Activated CD4-positive, alpha-beta T cell treated with anti-CD3 and anti-CD28 coated beads, Interleukin-2, amount 50 U/mL, for 16 hours (primary cell): ENCODE data around the gene DGKI.
A peak's percentile ranks its signal among the peaks of the same experiment; 100 is the strongest.

Source experiments
- DNase-seq: peaks from one replicate; pipeline ENCODE4 v3.0.0-alpha.2; 2020

Gene DGKI

GRCh38 chr7:137682596-137682995 lies 164.2 kb downstream of the DGKI start:
- DNase-seq, result no peak

DNA sequence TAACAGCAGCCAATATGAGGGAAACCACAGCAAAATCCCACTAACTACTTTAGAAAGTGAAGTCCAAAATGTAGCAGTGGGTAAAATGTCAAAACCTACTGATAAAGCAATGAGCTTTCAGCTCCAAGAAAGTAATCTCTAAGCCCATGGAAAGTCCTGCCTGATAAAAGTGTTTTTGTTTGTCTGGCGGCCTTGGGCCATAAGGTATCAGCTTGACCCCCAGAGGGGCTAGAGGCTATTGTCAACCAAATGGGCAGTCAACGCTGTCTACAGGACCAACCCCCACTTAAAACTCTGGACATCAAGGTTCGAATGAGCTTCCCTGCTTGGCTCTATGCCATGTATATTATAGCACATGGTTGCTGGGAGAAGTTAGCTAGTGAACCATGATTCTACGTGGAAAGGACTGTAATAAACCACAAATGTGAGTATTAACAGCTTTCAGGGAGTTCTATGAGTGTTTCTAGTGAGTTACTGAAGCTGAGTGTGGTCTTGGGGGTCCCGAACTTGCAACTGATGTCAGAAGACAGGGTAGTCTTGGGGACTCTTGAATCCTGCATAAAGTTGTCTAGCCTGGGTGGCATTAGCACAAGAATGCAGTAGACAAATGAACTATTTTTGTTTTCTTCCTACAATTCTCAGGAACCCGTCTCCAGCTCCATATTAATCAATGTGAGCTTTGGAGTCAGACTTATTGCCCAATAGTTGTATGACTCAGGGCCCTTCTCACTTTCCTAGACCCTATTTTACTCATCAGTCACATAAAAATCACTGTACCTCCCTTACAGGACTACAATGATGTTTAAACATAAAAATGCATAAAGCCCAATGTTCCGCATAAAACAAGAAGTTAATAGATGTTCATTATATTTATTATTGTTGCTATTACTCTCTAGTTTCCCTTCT lies 164.9 kb downstream of the DGKI start:
- DNase-seq, result no peak

DNA sequence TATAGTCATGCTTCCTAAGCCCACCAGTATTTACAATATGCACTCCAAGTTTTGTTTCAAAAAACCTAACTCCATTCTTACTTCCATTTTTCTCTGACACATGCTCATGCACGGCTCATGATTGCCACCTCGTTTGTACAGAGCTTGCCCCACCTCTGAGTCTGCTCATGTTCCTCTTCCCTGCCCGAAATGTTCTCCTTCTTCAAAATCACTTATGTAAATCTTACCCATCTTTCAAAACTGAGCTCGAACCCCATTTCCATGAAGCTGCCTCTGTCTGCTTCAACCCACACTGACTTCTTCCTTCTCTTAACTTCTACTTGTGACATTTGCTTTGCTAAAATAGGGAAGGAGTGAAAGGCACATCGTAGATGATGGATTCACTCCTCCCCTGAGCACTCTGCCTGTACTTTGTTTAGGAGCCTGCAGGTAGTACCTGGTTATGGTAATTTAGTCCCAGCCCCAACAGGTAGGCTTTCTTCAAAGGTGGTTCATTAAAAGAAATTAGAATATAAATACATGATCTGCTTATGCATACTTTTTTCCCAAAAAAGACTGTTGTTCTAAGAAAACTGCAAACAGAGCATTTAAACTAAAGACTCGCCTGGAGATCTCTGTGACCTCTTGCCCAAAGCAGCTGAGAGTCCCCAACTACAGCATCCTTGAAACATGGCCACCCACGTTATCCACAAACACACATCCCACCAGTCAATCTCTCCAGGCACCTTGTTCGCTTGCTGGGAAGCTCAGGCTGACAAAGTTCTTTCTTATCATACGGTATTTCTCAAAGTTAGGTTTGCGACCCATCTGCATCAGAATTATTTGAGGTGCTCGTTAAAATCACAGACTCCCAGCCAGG lies 172.0 kb downstream of the DGKI start:
- DNase-seq, result no peak

GRCh38 chr7:137674048-137674447 lies 172.7 kb downstream of the DGKI start:
- no peak for DNase-seq

GRCh38 chr7:137671920-137672319 lies 174.9 kb downstream of the DGKI start:
- DNase-seq, result no peak

DNA sequence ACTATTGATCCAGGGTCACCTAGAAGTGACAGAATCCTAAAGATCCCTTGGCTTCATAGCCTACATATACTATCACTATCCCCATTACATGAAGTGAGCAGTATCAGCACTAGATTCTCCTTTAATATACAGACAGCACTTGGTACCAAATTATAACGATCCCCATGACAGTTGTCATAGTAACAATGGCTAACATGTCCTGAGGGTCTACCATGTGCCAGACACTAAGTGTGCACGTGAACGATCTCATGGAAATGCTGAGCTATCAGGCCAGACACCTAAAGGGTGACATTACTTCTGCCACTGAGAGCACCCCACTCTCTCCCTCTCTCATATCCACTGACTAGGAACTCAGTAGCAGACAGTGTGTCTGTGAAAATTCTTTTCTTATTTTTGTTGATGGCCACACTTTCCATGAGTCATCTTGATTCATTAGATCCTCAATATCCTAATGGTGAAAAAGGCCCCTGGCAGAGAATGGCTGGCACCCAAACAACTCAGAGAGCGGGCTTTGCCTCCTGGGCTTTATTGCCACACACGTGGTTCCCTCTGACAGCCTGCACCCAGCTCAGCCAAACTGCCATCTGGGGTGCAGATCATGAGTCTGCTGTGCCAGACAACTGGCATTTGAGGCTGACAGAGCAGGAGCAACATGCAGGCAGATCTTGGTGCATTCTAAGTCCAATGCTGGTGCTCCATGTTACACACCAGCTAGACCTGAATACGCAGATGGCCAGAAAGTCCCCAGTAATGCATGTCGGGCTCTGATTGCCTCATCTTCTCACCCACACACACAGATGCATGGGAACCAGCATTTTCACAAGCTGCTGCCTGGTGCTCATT lies 176.3 kb downstream of the DGKI start:
- peak; percentile 16 for DNase-seq

- DNase-seq, result no peak
Observed at GRCh38 chr7:137669706-137670105, 177.1 kb downstream of the DGKI start.

DNA sequence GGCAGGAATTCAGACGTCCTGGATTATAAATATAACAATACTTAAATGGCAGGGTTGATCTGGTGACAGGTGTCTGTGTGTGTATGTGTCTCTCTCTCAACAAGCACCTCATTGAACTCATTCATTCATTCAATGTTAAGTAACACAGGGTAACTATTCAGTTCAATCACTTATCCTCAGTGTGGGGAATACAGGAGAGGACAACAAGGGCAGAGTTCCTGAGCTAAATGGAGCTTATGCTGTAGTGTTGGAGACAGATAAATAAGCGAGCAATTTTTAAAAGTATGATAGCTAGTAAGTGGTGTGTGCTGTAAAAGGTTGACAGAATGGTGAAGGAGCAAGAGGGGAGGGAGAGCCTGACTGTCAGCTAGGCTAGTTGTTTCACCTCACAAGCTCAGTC lies 178.4 kb downstream of the DGKI start:
- no peak for DNase-seq

GRCh38 chr7:137667633-137668387 lies 179.0 kb downstream of the DGKI start:
- peak; percentile 3 for DNase-seq

DNA sequence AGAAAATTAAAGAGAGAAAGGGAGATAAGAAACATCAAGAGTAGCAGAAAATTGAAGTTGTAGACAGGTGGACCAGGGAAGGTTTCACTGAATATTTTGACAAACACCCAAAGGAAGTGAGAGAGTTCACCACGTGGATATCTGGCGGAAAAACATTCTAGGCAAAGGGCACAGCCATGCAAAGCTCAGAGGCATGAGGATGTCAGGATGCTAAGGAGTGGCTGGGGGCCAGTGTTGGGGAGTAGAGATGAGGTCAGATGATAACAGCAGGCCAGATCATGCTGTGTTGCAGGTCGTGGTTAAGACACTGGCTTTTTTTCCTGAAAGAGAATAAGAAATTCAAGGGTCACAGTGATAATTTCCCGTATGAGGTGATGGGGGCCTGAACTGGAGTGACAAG lies 181.9 kb downstream of the DGKI start:
- no peak for DNase-seq

- no peak for DNase-seq
Observed at GRCh38 chr7:137661634-137662033, 185.1 kb downstream of the DGKI start.

DNA sequence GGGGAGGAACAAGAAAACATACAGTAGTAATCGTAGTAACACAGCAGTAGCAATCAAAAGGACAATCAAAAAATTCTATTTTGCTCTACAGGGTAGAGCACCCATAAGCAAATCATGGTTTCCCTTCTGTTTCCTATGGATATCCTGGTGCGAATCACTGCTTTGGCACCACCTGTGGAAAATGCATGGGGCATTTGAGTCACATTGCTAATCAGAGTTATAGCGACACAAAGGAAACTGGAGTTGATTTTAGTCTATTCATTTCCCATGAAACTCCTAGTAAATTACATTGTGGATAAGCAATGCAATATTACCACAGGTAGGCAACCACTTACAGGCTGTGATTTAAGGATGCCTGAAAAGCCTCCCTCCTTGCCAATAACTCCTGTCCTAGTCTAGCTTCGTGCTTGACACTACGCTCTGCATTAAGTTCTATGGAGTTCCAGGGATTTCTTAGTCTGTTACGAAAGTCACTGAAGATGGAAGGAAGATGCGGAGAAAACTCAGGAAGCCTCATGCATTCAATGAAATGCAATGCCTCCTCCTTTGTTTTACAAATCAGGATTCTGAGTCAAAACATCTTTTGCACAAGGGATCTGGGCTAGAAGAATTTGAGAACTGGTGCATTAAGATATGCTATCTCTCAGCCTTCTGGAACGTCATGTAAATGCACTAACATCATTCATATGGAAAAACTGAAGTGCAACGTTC lies 188.4 kb downstream of the DGKI start:
- DNase-seq, result no peak

DNA sequence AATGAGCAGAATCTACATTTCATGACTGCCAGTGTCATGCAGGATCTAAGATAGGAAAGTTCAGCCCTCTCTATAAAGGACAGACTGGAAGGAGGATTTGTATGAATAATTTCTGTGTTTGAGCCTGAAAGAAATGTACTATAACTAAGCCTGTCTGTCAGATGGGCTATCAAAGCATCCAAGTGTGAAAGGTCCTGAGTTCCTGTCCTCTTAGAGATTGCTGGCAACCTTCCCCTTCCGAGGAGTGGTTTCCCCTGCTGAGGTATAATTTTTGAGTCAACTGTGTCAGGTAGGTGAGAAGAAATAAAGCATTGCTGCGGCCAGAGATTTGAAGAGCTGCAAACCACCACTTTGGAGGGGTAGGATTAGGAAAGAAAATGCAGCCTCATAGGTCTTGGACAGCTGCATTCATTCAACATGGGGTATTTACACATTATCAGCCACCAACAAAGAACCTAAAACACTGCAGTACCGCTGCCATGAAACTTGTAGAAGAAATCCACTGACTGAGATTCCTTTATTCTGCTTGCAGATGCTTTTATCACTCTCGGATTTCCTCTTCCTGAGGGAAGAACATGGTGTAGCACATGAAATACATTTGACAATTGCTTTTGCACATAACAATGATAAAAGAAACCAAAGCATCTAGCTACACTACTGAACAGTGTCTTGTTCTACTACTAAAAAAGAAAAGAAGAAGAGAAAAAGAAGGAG lies 189.1 kb downstream of the DGKI start:
- DNase-seq, result no peak

DNA sequence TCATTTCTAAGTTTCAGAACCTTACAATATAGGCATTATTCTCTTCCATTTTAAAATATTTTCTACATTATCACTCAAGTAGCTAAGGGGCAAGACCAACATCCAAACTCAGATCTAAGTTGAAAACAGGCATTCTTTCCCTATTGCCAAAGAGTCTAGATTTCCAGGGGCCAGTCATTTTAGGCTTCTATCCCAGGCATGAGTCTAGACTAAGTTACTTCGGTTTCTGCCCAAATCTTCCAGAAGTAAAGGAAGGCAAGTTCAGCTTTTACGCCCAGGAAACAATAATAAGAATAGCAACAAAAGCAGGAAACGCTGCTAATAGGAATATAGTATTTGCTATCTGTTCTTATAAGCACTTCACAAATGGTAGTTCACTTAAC lies 189.9 kb downstream of the DGKI start:
- no peak for DNase-seq

DNA sequence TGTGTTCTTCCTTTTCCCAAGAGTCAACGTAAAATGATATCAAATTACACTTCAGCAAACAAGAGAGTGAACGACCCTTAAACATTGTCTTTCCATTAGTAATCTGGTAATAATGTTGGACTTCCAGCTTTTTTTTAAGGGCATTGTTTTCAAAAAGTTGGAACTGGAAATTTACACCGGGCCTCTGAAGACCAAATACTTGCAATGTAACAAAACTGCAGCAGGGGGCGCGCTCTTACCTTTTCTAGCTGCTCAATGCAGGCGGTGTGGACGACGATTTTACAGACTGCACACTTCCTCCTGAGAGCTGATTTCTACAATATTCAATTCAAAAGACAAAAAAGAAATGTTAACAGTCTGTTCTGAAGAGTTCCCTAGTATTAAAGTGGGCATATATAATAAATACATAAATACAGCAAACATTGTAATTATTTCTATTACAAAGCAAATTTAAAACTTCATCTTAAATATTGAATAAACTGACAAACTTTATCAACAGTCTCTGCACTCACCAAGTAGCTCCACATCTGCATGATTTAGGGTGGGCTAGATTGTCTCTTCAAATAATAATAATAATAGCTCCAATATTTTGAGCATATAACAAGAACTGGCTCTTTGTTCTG lies 190.4 kb downstream of the DGKI start:
- peak; percentile 75 for DNase-seq

- no peak for DNase-seq
Observed at GRCh38 chr7:137655804-137656203, 191.0 kb downstream of the DGKI start.

- DNase-seq, result no peak
Observed at GRCh38 chr7:137652721-137653120, 194.1 kb downstream of the DGKI start.

- no peak for DNase-seq
Observed at GRCh38 chr7:137647905-137648565, 198.7 kb downstream of the DGKI start.

DNA sequence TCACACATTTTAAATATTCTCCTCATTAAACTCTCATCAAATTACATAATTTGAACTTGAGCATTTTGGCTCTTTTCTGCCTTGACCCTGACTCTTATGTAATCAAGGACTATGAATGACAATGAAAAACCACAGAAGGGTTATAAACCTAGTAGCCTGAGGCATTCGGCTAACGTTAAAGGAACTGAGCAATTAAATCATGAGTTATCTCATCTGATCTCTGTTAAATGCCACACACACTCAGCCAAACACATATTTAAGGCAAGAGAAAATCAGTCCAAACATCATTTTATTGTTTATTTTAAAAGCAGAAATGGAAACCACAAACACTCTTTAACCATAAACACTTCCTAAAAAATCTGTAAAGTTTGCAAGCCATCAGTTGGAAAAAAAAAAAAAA lies 204.3 kb downstream of the DGKI start:
- DNase-seq, result no peak

GRCh38 chr7:137642031-137642430 lies 204.7 kb downstream of the DGKI start:
- no peak for DNase-seq
